HepG2 (cell line): ENCODE measurements around the gene ABI2. TPM values are rescaled to one million over a fixed set of nuclear protein-coding genes. Genes with fewer than 3 reads are reported as not detected.

Source experiments
- GPBP1L1 ChIP-seq: sonication (generic); formaldehyde crosslinking; IDR thresholded peaks from 2 replicates; pipeline ENCODE4 v1.5.0; 2020; ENCODE audit warnings: mild to moderate bottlenecking, missing genetic modification reagents
- MAFG ChIP-seq: sonication (generic); formaldehyde crosslinking; IDR thresholded peaks from 2 replicates; pipeline ENCODE4 v1.5.1; 2020; ENCODE audit warnings: mild to moderate bottlenecking, missing genetic modification reagents
- MAZ ChIP-seq, 2 experiments: sonication (generic) in 1 of 2; formaldehyde crosslinking in 1 of 2; IDR thresholded peaks; 2 replicates each; pipeline versions ENCODE4 v1.5.0 to v1.6.1; 2012 to 2020; ENCODE audit warnings: low read depth in 2 of 2, mild to moderate bottlenecking in 2 of 2, borderline replicate concordance in 1 of 2, improper control_type of control experiment in 1 of 2, low read length in 1 of 2, missing genetic modification reagents in 1 of 2, moderate library complexity in 1 of 2
- THAP11 ChIP-seq: IDR thresholded peaks from 2 replicates; pipeline ENCODE4 v1.6.1; 2016; ENCODE audit warnings: missing biosample characterization, missing genetic modification reagents
- ZBTB34 ChIP-seq: sonication (generic); formaldehyde crosslinking; IDR thresholded peaks from 2 replicates; pipeline ENCODE4 v1.8.0; 2022; ENCODE audit warnings: mild to moderate bottlenecking, missing genetic modification reagents
- ZNF780A ChIP-seq: sonication (generic); formaldehyde crosslinking; IDR thresholded peaks from 2 replicates; pipeline ENCODE4 v1.8.0; 2022; ENCODE audit warnings: mild to moderate bottlenecking, missing genetic modification reagents, moderate library complexity
- polyA plus RNA-seq, 8 experiments: library from polyadenylated mRNA; depleted of rRNA in 3 of 8; stranded (reverse) in 7 of 8; unstranded in 1 of 8; fragments of >200 nt; fragmentation: Illumina TruSeq in 4 of 8; extraction: Trizol in 4 of 8; gene quantifications; 2 replicates each; pipeline versions ENCODE4 v1.2.1 to v1.2.3, GENCODE V29; 2011 to 2016; ENCODE audit warnings: low read depth in 4 of 8, missing spikeins in 1 of 8, mixed read lengths in 1 of 8; ENCODE audit not compliant: insufficient read depth in 1 of 8
- total RNA-seq, 5 experiments: library from RNA; depleted of rRNA; stranded (reverse); fragments of >200 nt; fragmentation: Illumina TruSeq; extraction: Trizol; gene quantifications; 2 replicates each; pipeline ENCODE4 v1.2.3, GENCODE V29; 2016; ENCODE audit warnings: low read depth in 1 of 5
- TF ChIP-seq, protein P1 (sequence below): sonication (generic); formaldehyde crosslinking; IDR thresholded peaks from 2 replicates; pipeline ENCODE4 v1.4.0; 2020; ENCODE audit warnings: mild to moderate bottlenecking, missing genetic modification reagents
- TF ChIP-seq, protein P2 (sequence below): sonication (generic); formaldehyde crosslinking; IDR thresholded peaks from 2 replicates; pipeline ENCODE4 v1.5.1; 2020; ENCODE audit warnings: missing genetic modification reagents, mild to moderate bottlenecking, borderline replicate concordance
- TF ChIP-seq, protein P3 (sequence below): sonication (generic); formaldehyde crosslinking; conservative IDR thresholded peaks from 2 replicates; pipeline ENCODE4 v1.8.0; 2022; ENCODE audit warnings: mild to moderate bottlenecking, moderate library complexity, missing genetic modification reagents
- TF ChIP-seq, protein P4 (sequence below): sonication (generic); formaldehyde crosslinking; conservative IDR thresholded peaks from 2 replicates; pipeline ENCODE4 v1.8.0; 2022; ENCODE audit warnings: missing genetic modification reagents
- TF ChIP-seq, protein P5 (sequence below): IDR thresholded peaks from 2 replicates; pipeline ENCODE4 v1.6.1; 2016; ENCODE audit warnings: mild to moderate bottlenecking

Gene ABI2
- total and polyA plus RNA-seq, 2 of the 13 experiments (the other 11 are each of a cell fraction or from before 2014, with no cell fraction given) = 28.4 to 32.4 TPM

GRCh38 chr2:203366639-203367466 is 38.7 kb downstream of the ABI2 start (continued):
- TF ChIP-seq, protein P1, sequence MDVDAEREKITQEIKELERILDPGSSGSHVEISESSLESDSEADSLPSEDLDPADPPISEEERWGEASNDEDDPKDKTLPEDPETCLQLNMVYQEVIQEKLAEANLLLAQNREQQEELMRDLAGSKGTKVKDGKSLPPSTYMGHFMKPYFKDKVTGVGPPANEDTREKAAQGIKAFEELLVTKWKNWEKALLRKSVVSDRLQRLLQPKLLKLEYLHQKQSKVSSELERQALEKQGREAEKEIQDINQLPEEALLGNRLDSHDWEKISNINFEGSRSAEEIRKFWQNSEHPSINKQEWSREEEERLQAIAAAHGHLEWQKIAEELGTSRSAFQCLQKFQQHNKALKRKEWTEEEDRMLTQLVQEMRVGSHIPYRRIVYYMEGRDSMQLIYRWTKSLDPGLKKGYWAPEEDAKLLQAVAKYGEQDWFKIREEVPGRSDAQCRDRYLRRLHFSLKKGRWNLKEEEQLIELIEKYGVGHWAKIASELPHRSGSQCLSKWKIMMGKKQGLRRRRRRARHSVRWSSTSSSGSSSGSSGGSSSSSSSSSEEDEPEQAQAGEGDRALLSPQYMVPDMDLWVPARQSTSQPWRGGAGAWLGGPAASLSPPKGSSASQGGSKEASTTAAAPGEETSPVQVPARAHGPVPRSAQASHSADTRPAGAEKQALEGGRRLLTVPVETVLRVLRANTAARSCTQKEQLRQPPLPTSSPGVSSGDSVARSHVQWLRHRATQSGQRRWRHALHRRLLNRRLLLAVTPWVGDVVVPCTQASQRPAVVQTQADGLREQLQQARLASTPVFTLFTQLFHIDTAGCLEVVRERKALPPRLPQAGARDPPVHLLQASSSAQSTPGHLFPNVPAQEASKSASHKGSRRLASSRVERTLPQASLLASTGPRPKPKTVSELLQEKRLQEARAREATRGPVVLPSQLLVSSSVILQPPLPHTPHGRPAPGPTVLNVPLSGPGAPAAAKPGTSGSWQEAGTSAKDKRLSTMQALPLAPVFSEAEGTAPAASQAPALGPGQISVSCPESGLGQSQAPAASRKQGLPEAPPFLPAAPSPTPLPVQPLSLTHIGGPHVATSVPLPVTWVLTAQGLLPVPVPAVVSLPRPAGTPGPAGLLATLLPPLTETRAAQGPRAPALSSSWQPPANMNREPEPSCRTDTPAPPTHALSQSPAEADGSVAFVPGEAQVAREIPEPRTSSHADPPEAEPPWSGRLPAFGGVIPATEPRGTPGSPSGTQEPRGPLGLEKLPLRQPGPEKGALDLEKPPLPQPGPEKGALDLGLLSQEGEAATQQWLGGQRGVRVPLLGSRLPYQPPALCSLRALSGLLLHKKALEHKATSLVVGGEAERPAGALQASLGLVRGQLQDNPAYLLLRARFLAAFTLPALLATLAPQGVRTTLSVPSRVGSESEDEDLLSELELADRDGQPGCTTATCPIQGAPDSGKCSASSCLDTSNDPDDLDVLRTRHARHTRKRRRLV (CRISPR knock-in tag) = no peak
- TF ChIP-seq GPBP1L1 (no peak), MAZ (IDR thresholded peaks at IDR 0.05; ENCODE audit: borderline replicate concordance, low read depth, low read length) (no peak), MAZ (CRISPR knock-in tag; IDR thresholded peaks at IDR 0.05; ENCODE audit: low read depth) (no peak), THAP11 (CRISPR knock-in tag) (no peak), ZNF780A (CRISPR knock-in tag) (no peak), MAFG (CRISPR knock-in tag) (no peak), ZBTB34 (no peak)
- TF ChIP-seq, protein P2, sequence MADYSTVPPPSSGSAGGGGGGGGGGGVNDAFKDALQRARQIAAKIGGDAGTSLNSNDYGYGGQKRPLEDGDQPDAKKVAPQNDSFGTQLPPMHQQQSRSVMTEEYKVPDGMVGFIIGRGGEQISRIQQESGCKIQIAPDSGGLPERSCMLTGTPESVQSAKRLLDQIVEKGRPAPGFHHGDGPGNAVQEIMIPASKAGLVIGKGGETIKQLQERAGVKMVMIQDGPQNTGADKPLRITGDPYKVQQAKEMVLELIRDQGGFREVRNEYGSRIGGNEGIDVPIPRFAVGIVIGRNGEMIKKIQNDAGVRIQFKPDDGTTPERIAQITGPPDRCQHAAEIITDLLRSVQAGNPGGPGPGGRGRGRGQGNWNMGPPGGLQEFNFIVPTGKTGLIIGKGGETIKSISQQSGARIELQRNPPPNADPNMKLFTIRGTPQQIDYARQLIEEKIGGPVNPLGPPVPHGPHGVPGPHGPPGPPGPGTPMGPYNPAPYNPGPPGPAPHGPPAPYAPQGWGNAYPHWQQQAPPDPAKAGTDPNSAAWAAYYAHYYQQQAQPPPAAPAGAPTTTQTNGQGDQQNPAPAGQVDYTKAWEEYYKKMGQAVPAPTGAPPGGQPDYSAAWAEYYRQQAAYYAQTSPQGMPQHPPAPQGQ (CRISPR knock-in tag) = no peak
- TF ChIP-seq, protein P3, sequence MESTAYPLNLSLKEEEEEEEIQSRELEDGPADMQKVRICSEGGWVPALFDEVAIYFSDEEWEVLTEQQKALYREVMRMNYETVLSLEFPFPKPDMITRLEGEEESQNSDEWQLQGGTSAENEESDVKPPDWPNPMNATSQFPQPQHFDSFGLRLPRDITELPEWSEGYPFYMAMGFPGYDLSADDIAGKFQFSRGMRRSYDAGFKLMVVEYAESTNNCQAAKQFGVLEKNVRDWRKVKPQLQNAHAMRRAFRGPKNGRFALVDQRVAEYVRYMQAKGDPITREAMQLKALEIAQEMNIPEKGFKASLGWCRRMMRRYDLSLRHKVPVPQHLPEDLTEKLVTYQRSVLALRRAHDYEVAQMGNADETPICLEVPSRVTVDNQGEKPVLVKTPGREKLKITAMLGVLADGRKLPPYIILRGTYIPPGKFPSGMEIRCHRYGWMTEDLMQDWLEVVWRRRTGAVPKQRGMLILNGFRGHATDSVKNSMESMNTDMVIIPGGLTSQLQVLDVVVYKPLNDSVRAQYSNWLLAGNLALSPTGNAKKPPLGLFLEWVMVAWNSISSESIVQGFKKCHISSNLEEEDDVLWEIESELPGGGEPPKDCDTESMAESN = no peak
- TF ChIP-seq, protein P4, sequence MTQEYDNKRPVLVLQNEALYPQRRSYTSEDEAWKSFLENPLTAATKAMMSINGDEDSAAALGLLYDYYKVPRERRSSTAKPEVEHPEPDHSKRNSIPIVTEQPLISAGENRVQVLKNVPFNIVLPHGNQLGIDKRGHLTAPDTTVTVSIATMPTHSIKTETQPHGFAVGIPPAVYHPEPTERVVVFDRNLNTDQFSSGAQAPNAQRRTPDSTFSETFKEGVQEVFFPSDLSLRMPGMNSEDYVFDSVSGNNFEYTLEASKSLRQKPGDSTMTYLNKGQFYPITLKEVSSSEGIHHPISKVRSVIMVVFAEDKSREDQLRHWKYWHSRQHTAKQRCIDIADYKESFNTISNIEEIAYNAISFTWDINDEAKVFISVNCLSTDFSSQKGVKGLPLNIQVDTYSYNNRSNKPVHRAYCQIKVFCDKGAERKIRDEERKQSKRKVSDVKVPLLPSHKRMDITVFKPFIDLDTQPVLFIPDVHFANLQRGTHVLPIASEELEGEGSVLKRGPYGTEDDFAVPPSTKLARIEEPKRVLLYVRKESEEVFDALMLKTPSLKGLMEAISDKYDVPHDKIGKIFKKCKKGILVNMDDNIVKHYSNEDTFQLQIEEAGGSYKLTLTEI (CRISPR knock-in tag) = no peak
- TF ChIP-seq, protein P5, sequence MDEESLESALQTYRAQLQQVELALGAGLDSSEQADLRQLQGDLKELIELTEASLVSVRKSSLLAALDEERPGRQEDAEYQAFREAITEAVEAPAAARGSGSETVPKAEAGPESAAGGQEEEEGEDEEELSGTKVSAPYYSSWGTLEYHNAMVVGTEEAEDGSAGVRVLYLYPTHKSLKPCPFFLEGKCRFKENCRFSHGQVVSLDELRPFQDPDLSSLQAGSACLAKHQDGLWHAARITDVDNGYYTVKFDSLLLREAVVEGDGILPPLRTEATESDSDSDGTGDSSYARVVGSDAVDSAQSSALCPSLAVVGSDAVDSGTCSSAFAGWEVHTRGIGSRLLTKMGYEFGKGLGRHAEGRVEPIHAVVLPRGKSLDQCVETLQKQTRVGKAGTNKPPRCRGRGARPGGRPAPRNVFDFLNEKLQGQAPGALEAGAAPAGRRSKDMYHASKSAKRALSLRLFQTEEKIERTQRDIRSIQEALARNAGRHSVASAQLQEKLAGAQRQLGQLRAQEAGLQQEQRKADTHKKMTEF (CRISPR knock-in tag) = no peak
